Endothelial cell of umbilical vein (primary cell): ENCODE results near the gene SLC25A26. TPM values are rescaled to one million over a fixed set of nuclear protein-coding genes. Genes with fewer than 3 reads are reported as not detected.

Source experiments
- BruUV-seq: library from RNA; stranded (reverse); fragments of 400-500 nt; replicated peaks from 2 replicates; lab custom pipeline; 2021; lab: Mats Ljungman, UMichigan
- CTCF ChIA-PET: fragments of 300-600, 350-600 bp; sonication (Branson Sonifier 250); formaldehyde crosslinking; loops from one replicate; lab custom pipeline; 2021; ENCODE audit warnings: antibody characterized with exemption, inconsistent platforms; lab: Charles Lee
- POLR2A ChIA-PET: fragments of 300-600, 350-600 bp; sonication (Branson Sonifier 250); formaldehyde crosslinking; loops from one replicate; lab custom pipeline; 2021; ENCODE audit warnings: antibody characterized with exemption, inconsistent platforms; lab: Charles Lee
- DNase-seq: peaks from one replicate; pipeline ENCODE4 v3.0.0-alpha.2; 2011; ENCODE audit warnings: low read depth, low spot score
- FAIRE-seq: peaks from 2 replicates; lab custom pipeline; 2011; peaks lifted over from hg19 to GRCh38; lab: Jason Lieb, UNC
- H2AFZ ChIP-seq: 2 replicates; pipeline ENCODE4 v1.6.0; 2012; ENCODE audit warnings: low read depth, low read length, control low read depth, inconsistent platforms
- H3K27ac ChIP-seq: 2 replicates; pipeline ENCODE4 v1.5.1; 2011; ENCODE audit warnings: low read depth, mild to moderate bottlenecking, control low read depth, low read length, moderate library complexity; ENCODE audit not compliant: insufficient read depth
- H3K27me3 ChIP-seq, 2 experiments: 2 replicates each; pipeline versions ENCODE4 v1.6.0 to v1.6.1; 2011; ENCODE audit warnings: low read length in 2 of 2, mixed read lengths in 1 of 2; ENCODE audit not compliant: control insufficient read depth in 2 of 2, insufficient read depth in 2 of 2
- H3K36me3 ChIP-seq, 2 experiments: 2 replicates in 1 of 2; 3 replicates in 1 of 2; pipeline ENCODE4 v1.5.1; 2011; ENCODE audit warnings: low read length in 2 of 2, mild to moderate bottlenecking in 1 of 2, moderate library complexity in 1 of 2; ENCODE audit not compliant: control insufficient read depth in 2 of 2, insufficient read depth in 2 of 2; ENCODE audit errors: extremely low read depth in 1 of 2
- H3K4me1 ChIP-seq: 3 replicates; pipeline ENCODE4 v1.5.1; 2011; ENCODE audit warnings: mild to moderate bottlenecking, low read length; ENCODE audit not compliant: control insufficient read depth, insufficient read depth; ENCODE audit errors: extremely low read depth
- H3K4me2 ChIP-seq: 2 replicates; pipeline ENCODE4 v1.6.1; 2011; ENCODE audit warnings: low read length, control low read depth, mixed read lengths; ENCODE audit not compliant: insufficient read depth
- H3K4me3 ChIP-seq, 3 experiments: fragments of 200-600 bp in 1 of 3; sonication (generic), shearing (Covaris generic) in 1 of 3; replicated peaks in 1 of 3; 2 replicates each; pipeline ENCODE4 v1.5.1; 2011 to 2016; ENCODE audit warnings: control low read depth in 3 of 3, low read length in 3 of 3, mild to moderate bottlenecking in 2 of 3, inconsistent platforms in 1 of 3, low read depth in 1 of 3, moderate library complexity in 1 of 3; ENCODE audit not compliant: insufficient read depth in 1 of 3
- H3K79me2 ChIP-seq: 2 replicates; pipeline ENCODE4 v1.6.0; 2012; ENCODE audit warnings: low read length, inconsistent platforms; ENCODE audit not compliant: control insufficient read depth, insufficient read depth
- H3K9ac ChIP-seq: replicated peaks from 2 replicates; pipeline ENCODE3; 2011; ENCODE audit warnings: low read length, control low read depth; ENCODE audit not compliant: insufficient read depth; ENCODE audit errors: extremely low read depth
- H3K9me1 ChIP-seq: replicated peaks from 3 replicates; pipeline ENCODE4 v1.6.0; 2011; ENCODE audit warnings: mild to moderate bottlenecking, low read length; ENCODE audit not compliant: control insufficient read depth, insufficient read depth; ENCODE audit errors: extremely low read depth
- H3K9me3 ChIP-seq: replicated peaks from 2 replicates; pipeline ENCODE4 v1.5.1; 2012; ENCODE audit warnings: low read length, inconsistent platforms; ENCODE audit not compliant: control insufficient read depth, insufficient read depth
- H4K20me1 ChIP-seq: replicated peaks from 2 replicates; pipeline ENCODE3; 2011; ENCODE audit warnings: mild to moderate bottlenecking, low read length; ENCODE audit not compliant: control insufficient read depth, insufficient read depth; ENCODE audit errors: extremely low read depth
- EZH2 ChIP-seq: IDR thresholded peaks from 2 replicates; pipeline ENCODE4 v1.6.1; 2012; ENCODE audit warnings: borderline replicate concordance, low read depth, mild to moderate bottlenecking, moderate library complexity, low read length, inconsistent platforms; ENCODE audit not compliant: severe bottlenecking
- FOS ChIP-seq: IDR thresholded peaks from 2 replicates; pipeline ENCODE4 v1.6.1; 2011; ENCODE audit warnings: mild to moderate bottlenecking, low read length, moderate library complexity, borderline replicate concordance; ENCODE audit not compliant: insufficient read depth
- GATA2 ChIP-seq: IDR thresholded peaks from 2 replicates; pipeline ENCODE4 v1.7.0; 2011; ENCODE audit warnings: low read depth, mild to moderate bottlenecking, moderate library complexity, mixed read lengths, low read length; ENCODE audit not compliant: insufficient read length, insufficient read depth
- JUN ChIP-seq: IDR thresholded peaks from 2 replicates; pipeline ENCODE4 v1.6.1; 2011; ENCODE audit warnings: borderline replicate concordance, low read depth; ENCODE audit not compliant: insufficient read length, insufficient read depth
- MYC ChIP-seq: IDR thresholded peaks from one replicate; pipeline ENCODE4 v1.6.1; 2011; ENCODE audit warnings: mild to moderate bottlenecking, low read depth, low read length
- POLR2A ChIP-seq: IDR thresholded peaks from 2 replicates; pipeline ENCODE4 v1.6.1; 2012; ENCODE audit warnings: low read depth, mild to moderate bottlenecking, control low read depth, low read length
- POLR2AphosphoS5 ChIP-seq: IDR thresholded peaks from 2 replicates; pipeline ENCODE4 v1.6.1; 2012; ENCODE audit warnings: low read depth, mild to moderate bottlenecking, control low read depth, low read length, moderate library complexity; ENCODE audit not compliant: insufficient read depth
- dilution Hi-C: fragments of 300-500 bp; cut with MboI; formaldehyde crosslinking; loops from one replicate; pipeline ENCODE4 v1.15.0; 2019; ENCODE audit warnings: low sequenced_read_pairs; ENCODE audit not compliant: extremely low pct_ligation_motif_present
- intact Hi-C: fragments of 100-400 bp; cut with micrococcal nuclease; formaldehyde crosslinking; loops from one replicate; pipeline ENCODE4 v1.10.0; 2022
- polyA plus RNA-seq, 4 experiments: library from polyadenylated mRNA; depleted of rRNA in 3 of 4; stranded (reverse) in 3 of 4; unstranded in 1 of 4; fragments of >200 nt; gene quantifications; 2 replicates each; pipeline versions ENCODE4 v1.2.1 to v1.2.3, GENCODE V29; 2011 to 2012; ENCODE audit warnings: missing spikeins in 1 of 4
- total RNA-seq: library from RNA; stranded (reverse); gene quantifications from 2 replicates; pipeline ENCODE4 v1.2.3, GENCODE V29; 2021
- TF ChIP-seq, protein P1 (sequence below), 2 donors: IDR thresholded peaks; 1 replicate in 1 of 2; 2 replicates in 1 of 2; pipeline ENCODE4 v1.5.1; 2011; ENCODE audit warnings: low read length in 2 of 2, mild to moderate bottlenecking in 2 of 2, moderate library complexity in 2 of 2, control low read depth in 1 of 2, inconsistent platforms in 1 of 2, low read depth in 1 of 2; ENCODE audit not compliant: insufficient read depth in 1 of 2; ENCODE audit errors: extremely low read depth in 1 of 2
- TF ChIP-seq, protein P2 (sequence below): IDR thresholded peaks from 2 replicates; pipeline ENCODE4 v1.6.1; 2011; ENCODE audit not compliant: insufficient read depth, insufficient read length

SLC25A26 gene
- total and polyA plus RNA-seq, 2 donors (not counting 3 experiments of a cell fraction or from before 2014, with no cell fraction given): 11.8 to 23.5 TPM

DNA sequence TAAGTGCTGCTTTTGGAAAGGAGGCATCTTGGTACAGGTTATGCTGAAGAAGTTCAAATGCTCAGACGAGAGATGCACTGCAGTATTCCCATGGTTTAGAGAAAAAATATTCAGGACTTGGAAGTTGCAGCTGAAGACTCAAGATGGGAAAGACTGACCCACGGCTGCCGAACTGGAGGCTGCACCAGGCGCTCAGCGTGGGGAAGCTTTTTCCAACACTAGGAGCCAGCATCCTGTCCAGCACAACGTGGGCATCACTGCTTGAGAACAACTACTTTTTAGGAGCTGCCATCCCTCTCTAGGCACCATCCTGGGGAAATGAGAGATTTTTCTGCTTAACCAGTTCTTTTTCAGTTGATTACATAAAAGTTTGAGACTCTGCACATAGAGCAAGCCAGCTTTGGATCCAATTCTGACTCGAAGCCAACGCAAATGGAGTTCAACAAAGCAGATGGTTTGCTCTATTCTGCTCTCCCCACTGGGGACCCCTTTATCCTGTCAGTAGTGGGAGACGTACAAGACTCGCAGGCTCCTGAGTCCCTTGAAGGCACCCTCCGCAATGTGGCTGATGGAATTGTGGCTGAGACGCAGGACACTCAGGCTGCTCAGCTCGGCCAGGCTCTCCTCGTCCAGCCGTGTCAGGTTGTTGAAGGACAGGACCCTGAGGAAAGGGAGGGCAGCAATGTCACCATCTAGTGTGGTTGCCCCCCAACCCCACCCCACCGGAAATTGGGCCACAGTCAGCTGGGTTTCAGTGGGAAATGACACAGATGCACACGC, 186.2 kb downstream of the SLC25A26 start:
- no peaks in the 10 kb centered on the region for H3K9me3 ChIP-seq
- H3K4me1 ChIP-seq: no peaks in the 10 kb centered on the region
- no peak overlapping the region for H3K4me2 ChIP-seq
- no peak for DNase-seq
- intact Hi-C loops (loop anchor here (1.0 to 5.0 kb wide), 6 partner anchors 35 to 409 kb away; partner anchors contain the start of gene LRIG1), dilution Hi-C loops (no loop called here)
- H2AFZ ChIP-seq: no peak overlapping the region
- CTCF ChIA-PET: interaction anchor here (0.6 to 3.4 kb wide), 33 partner anchors 10 to 1177 kb away, joined by 3 to 20 read pairs (median 5); partner anchors contain the start of gene LRIG1
- POLR2A ChIA-PET: no interaction called here
- no peak overlapping the region for H3K27ac ChIP-seq
- no peak overlapping the region for H3K9ac ChIP-seq
- H3K9me1 ChIP-seq: no peaks in the 10 kb centered on the region
- no peak for TF ChIP-seq GATA2
- TF ChIP-seq, protein P1, sequence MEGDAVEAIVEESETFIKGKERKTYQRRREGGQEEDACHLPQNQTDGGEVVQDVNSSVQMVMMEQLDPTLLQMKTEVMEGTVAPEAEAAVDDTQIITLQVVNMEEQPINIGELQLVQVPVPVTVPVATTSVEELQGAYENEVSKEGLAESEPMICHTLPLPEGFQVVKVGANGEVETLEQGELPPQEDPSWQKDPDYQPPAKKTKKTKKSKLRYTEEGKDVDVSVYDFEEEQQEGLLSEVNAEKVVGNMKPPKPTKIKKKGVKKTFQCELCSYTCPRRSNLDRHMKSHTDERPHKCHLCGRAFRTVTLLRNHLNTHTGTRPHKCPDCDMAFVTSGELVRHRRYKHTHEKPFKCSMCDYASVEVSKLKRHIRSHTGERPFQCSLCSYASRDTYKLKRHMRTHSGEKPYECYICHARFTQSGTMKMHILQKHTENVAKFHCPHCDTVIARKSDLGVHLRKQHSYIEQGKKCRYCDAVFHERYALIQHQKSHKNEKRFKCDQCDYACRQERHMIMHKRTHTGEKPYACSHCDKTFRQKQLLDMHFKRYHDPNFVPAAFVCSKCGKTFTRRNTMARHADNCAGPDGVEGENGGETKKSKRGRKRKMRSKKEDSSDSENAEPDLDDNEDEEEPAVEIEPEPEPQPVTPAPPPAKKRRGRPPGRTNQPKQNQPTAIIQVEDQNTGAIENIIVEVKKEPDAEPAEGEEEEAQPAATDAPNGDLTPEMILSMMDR (IDR thresholded peaks at IDR 0.05; ENCODE audit: extremely low read depth in 1 of 2, insufficient read depth in 1 of 2, low read depth in 1 of 2, low read length in 2 of 2): no peak
- no peak for TF ChIP-seq JUN
- no peak for TF ChIP-seq FOS
- TF ChIP-seq POLR2A: no peak
- no peak for TF ChIP-seq MYC
- TF ChIP-seq, protein P2, sequence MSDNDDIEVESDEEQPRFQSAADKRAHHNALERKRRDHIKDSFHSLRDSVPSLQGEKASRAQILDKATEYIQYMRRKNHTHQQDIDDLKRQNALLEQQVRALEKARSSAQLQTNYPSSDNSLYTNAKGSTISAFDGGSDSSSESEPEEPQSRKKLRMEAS: no peak
- TF ChIP-seq EZH2: no peak
- no peak for TF ChIP-seq POLR2AphosphoS5
- H4K20me1 ChIP-seq: no peaks in the 10 kb centered on the region
- no peak for FAIRE-seq
- BruUV-seq: no TSS peak
- H3K27me3 ChIP-seq: no peaks in the 10 kb centered on the region
- no peaks in the 10 kb centered on the region for H3K79me2 ChIP-seq
- H3K4me3 ChIP-seq: no peak overlapping the region
- peaks cover 9 to 56% of the 10 kb centered on the region in 2 experiments for H3K36me3 ChIP-seq
